ENCODE measurements around the gene ACSL1.
"Not testable (repeated sequence)": the region's sequence is repeated elsewhere in the genome, so short reads cannot be mapped to it uniquely, and the experiment has no call there.

ACSL1 gene

DNA sequence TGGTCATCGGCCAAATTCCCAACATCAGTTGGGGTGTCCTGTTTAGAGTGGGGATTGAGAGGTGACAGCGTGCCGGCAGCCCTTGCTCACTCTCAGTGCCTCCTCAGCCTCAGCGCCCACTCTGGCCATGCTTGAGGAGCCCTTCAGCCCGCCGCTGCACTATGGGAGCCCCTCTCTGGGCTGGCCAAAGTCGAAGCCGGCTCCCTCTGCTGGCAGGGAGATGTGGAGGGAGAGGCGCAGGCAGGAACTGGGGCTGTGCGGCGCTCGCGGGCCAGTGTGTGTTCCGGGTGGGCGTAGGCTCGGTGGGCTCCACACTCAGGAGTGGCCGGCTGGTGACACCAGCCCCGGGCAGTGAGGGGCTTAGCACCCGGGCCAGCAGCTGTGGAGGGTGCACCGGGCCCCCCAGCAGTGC is 84.8 kb downstream of the ACSL1 start:
- TF ChIP-seq CTCF (conservative IDR thresholded peaks at IDR 0.05; ENCODE audit: low read depth) = no peak
- ChIA-PET POLR2A (ENCODE audit: low non-redundant PET) (no interaction called here), CTCF (no interaction called here)
- DNase-seq (ENCODE audit: low spot score) = no peak
- H3K27ac ChIP-seq = no peak overlapping the region

DNA sequence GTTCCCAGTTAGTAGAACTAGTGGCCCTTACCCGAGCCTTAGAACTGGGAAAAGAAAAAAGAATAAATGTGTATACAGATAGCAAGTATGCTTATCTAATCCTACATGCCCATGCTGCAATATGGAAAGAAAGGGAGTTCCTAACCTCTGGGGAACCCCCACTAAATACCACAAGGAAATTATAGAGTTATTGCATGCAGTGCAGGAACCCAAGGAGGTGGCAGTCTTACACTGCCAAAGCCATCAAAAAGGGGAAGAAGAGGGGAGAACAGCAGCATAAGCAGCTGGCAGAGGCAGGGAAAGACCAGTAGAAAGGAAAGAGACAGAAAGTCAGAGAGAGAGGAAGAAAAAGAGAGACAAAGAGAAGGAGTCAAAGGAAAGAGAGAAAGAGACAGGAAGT is 86.2 kb downstream of the ACSL1 start:
- POLR2A ChIA-PET (ENCODE audit: low non-redundant PET); H3K27ac ChIP-seq; CTCF ChIA-PET; DNase-seq (ENCODE audit: low spot score): not testable (repeated sequence)

DNA sequence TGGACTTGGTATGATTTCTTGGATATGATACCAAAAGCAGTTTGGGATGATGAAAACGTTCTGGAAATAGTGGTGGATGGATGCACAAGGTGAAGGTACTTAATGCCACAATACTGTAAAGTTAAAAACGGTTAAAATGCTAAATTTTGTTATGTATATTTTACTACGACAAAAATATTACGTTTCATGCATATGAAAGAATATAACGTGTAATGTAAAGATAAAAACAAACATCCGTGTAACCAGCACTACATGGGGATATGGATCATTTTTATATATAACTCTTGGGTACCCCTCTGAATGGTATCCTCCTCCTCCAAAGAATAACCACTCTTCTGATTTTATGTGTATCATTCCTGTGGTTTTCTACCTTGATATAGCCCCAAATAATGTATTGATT is 91.0 kb downstream of the ACSL1 start:
- peak overlapping the region; percentile 95 for H3K27ac ChIP-seq
- no peak for DNase-seq (ENCODE audit: low spot score)
- CTCF ChIA-PET = no interaction called here
- TF ChIP-seq CTCF (conservative IDR thresholded peaks at IDR 0.05; ENCODE audit: low read depth) = no peak
- POLR2A ChIA-PET (ENCODE audit: low non-redundant PET) = no interaction called here

DNA sequence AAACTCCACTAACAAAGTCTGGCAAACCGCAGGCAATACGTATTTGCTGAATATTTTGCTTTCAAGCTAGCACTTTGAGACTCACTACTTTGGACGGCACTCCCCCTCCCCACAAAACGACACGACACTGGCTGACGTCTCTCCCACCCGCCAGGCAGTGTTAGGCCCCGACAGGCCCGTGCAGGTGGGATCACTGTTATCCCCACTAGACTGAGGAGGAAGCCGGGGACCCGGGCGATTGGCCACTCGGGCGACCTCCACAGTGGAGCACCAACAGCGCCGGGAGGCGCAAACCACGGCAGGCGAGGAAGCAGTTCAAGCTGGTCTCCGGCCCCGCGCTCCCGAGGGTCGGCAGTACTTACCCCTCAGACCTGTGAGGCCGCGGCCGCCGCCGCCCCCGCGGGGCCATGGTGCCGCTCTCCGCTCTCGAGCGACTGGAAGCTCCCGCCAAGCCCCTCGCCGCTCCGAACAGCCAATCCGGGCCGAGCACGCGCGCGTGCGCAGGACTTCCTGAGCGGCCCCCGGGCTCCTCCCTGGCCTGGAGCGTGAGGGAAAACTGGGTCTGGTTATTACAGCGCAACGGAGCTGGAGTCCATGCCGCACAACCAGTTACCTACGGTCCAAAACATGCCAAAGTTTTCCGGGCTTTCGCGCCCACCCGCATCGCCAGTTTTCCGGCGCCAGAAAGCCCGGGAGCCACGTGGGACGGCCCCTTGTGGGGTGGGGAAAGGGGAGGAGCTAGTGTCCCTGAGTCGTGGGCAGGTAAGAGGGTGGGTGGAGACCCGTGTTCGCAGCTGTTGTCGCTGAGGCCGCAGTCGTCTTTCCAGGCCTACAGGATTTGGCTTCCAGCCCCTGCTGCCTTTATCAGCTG is 91.9 kb downstream of the ACSL1 start, which contains the start of gene CENPU:
Gene CENPU (minus strand): TSS at position 443 of the 871 bp plus-strand sequence. CDS start 34 bp downstream, at position 409.
- CTCF ChIA-PET = interaction anchor here (0.5 to 1.9 kb wide), 2 partner anchors 11 to 312 kb away, joined by 3 to 6 read pairs; no protein-coding TSS in a partner anchor
- DNase-seq (ENCODE audit: low spot score) = peak; percentile 99
- peak within 1 kb of the TSS; percentile 95 for H3K27ac ChIP-seq
- TF ChIP-seq CTCF (conservative IDR thresholded peaks at IDR 0.05; ENCODE audit: low read depth) = no peak
- POLR2A ChIA-PET (ENCODE audit: low non-redundant PET) = interaction anchor here (0.5 to 1.0 kb wide), 3 partner anchors 80 to 399 kb away, joined by 3 to 5 read pairs (median 3); no protein-coding TSS in a partner anchor

DNA sequence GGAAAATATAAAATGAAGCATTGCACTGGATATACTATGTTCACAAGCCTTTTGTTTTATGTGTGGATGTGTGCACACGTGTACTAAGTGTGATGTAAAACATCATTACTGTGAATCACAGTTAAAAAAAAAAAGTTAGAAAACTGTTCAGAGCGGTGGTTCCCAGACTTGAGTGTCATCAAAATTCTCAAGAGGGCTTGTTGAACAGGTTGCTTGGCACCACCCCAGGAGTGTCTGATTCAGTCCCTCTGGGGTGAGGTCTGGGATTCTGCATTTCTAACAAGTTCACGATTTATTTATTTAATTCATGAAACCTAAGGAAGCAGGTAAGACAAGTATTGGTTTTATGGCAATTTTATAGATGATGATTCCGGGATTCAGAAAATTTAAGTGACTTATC is 93.6 kb downstream of the ACSL1 start:
- ChIA-PET CTCF (no interaction called here), POLR2A (ENCODE audit: low non-redundant PET) (no interaction called here)
- TF ChIP-seq CTCF (conservative IDR thresholded peaks at IDR 0.05; ENCODE audit: low read depth) = no peak
- DNase-seq (ENCODE audit: low spot score) = peak; percentile 74
- peak overlapping the region; percentile 95 for H3K27ac ChIP-seq

DNA sequence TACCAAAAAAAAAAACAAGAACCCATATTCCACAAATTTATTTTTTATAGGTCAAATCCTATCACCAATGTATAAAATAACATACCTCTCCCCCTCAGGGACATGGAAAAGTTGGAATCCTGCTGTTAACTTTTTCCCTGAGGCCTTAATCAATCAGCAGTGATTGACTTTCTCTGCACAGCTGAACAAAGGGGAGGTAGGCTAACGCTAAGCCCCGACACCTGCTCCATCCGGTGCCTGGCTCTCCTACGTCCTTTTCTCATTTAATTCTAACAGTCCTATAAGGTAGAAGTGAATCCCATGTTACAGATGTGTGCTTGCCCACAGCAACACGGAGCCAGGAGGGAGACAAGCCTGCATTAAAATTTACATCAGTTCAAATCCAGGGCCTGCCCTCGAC is 94.7 kb downstream of the ACSL1 start:
- TF ChIP-seq CTCF (conservative IDR thresholded peaks at IDR 0.05; ENCODE audit: low read depth) = no peak
- no peak for DNase-seq (ENCODE audit: low spot score)
- H3K27ac ChIP-seq = no peak overlapping the region
- CTCF ChIA-PET = no interaction called here
- POLR2A ChIA-PET (ENCODE audit: low non-redundant PET) = no interaction called here

GRCh38 chr4:184729946-184730345 is 95.8 kb downstream of the ACSL1 start:
- H3K27ac ChIP-seq = no peak overlapping the region
- CTCF ChIA-PET = interaction anchor here (0.7 kb wide), 1 partner anchor 76 kb away, joined by 3 read pairs; no protein-coding TSS in a partner anchor
- POLR2A ChIA-PET (ENCODE audit: low non-redundant PET) = no interaction called here
- no peak for DNase-seq (ENCODE audit: low spot score)
- no peak for TF ChIP-seq CTCF (conservative IDR thresholded peaks at IDR 0.05; ENCODE audit: low read depth)
